Measurements from ENCODE around the gene LTB4R.

Gene LTB4R

DNA sequence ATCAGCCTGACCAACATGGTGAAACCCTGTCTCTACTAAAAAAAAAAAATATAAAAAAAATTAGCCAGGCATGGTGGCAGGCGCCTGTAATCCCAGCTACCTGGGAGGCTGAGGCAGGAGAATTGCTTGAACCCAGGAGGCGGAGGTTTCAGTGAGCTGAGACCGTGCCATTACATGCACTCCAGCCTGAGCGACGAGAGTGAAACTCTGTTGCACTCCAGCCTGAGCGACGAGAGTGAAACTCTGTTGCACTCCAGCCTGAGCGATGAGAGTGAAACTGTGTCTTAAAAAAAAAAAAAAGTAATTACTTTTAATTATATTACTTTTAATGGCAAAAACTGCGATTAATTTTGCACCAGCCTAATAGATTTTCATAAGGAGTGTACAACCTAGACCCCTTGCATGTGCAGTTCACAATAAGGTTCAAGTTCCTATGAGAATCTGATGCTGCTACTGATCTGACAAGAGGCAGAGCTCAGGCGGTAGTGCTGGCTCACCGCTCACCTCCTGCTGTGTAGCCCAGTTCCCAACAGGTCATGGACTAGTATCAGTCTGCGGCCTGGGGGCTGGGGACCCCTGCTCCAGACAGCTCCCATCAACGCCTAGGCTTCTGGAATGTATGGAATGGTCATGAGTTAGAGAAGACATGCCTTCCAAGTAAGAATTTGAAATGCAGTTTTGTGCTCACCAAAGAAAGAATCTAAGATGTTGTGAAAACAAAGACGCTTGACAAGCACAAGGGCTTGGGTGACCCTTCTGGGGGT lies 10.1 kb downstream of the LTB4R start:
- TF ChIP-seq RAD21 (IDR thresholded peaks at IDR 0.05; ENCODE audit: low read depth) (no peak), EGR1 (IDR thresholded peaks at IDR 0.05) (no peak)

DNA sequence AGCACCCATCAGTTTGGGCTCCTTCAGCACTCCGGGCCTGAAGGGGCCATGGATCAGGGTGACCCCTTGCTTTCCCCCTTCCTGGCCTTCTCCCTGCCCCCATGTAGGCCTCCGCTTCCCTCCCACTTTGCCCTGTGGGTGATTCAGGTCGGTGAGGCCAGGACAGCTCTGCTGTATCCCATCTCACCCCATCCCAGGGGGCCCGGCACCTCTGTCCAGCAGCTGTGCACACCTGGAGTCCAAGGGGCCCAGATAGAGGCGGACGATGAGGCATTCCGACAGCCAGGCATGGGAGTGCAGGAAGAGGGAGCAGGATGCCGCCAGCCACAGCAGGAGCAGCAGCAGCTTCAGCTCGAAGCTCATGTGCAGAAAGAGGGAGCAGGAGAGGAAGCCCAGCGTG lies 11.4 kb downstream of the LTB4R start:
- TF ChIP-seq, protein P1, sequence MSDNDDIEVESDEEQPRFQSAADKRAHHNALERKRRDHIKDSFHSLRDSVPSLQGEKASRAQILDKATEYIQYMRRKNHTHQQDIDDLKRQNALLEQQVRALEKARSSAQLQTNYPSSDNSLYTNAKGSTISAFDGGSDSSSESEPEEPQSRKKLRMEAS (IDR thresholded peaks at IDR 0.05): no peak
- TF ChIP-seq, protein P2, sequence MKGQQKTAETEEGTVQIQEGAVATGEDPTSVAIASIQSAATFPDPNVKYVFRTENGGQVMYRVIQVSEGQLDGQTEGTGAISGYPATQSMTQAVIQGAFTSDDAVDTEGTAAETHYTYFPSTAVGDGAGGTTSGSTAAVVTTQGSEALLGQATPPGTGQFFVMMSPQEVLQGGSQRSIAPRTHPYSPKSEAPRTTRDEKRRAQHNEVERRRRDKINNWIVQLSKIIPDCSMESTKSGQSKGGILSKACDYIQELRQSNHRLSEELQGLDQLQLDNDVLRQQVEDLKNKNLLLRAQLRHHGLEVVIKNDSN (IDR thresholded peaks at IDR 0.05): no peak
- no peak for TF ChIP-seq RAD21 (IDR thresholded peaks at IDR 0.05; ENCODE audit: low read depth)
- no peak for TF ChIP-seq EGR1 (IDR thresholded peaks at IDR 0.05)
- no peak for TF ChIP-seq EP300 (IDR thresholded peaks at IDR 0.05; ENCODE audit: borderline replicate concordance)
- no peak for TF ChIP-seq FOXM1 (IDR thresholded peaks at IDR 0.05; ENCODE audit: borderline replicate concordance, low read depth)
- TF ChIP-seq ZBTB7A (IDR thresholded peaks at IDR 0.05; ENCODE audit: low read depth): no peak
- TF ChIP-seq TEAD4 (IDR thresholded peaks at IDR 0.05): no peak
- no peak for TF ChIP-seq CEBPB (IDR thresholded peaks at IDR 0.05)
- TF ChIP-seq TCF12 (IDR thresholded peaks at IDR 0.05; ENCODE audit: low read depth): no peak
- TF ChIP-seq, protein P3, sequence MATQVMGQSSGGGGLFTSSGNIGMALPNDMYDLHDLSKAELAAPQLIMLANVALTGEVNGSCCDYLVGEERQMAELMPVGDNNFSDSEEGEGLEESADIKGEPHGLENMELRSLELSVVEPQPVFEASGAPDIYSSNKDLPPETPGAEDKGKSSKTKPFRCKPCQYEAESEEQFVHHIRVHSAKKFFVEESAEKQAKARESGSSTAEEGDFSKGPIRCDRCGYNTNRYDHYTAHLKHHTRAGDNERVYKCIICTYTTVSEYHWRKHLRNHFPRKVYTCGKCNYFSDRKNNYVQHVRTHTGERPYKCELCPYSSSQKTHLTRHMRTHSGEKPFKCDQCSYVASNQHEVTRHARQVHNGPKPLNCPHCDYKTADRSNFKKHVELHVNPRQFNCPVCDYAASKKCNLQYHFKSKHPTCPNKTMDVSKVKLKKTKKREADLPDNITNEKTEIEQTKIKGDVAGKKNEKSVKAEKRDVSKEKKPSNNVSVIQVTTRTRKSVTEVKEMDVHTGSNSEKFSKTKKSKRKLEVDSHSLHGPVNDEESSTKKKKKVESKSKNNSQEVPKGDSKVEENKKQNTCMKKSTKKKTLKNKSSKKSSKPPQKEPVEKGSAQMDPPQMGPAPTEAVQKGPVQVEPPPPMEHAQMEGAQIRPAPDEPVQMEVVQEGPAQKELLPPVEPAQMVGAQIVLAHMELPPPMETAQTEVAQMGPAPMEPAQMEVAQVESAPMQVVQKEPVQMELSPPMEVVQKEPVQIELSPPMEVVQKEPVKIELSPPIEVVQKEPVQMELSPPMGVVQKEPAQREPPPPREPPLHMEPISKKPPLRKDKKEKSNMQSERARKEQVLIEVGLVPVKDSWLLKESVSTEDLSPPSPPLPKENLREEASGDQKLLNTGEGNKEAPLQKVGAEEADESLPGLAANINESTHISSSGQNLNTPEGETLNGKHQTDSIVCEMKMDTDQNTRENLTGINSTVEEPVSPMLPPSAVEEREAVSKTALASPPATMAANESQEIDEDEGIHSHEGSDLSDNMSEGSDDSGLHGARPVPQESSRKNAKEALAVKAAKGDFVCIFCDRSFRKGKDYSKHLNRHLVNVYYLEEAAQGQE (IDR thresholded peaks at IDR 0.05; ENCODE audit: low read depth): no peak
- TF ChIP-seq CREB1 (IDR thresholded peaks at IDR 0.05; ENCODE audit: low read depth): no peak
- no peak for TF ChIP-seq YY1 (IDR thresholded peaks at IDR 0.05; ENCODE audit: low read depth)
- TF ChIP-seq NFIC (IDR thresholded peaks at IDR 0.05): no peak
- no peak for TF ChIP-seq TAF1 (IDR thresholded peaks at IDR 0.05; ENCODE audit: low read depth)

DNA sequence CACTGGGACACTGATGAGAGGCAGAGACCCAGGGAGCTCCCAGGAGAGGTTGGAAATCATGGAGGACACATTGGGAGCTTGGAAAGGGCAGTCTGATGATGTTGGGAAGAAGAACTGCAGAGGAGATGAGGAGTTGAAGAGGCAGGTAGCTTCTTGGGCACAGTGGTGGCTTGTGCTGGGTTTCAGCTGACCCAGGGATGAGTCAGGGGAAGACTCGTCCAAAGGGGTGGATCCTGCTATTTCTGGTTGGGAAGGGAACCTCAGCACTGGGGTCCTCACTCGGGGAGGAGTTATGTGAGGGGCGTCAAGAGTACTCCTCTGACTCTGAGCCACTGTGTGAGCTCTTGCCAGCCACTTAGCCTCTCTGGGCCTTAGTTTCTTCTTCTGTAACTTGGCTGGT lies 12.0 kb downstream of the LTB4R start:
- TF ChIP-seq CREB1 (IDR thresholded peaks at IDR 0.05; ENCODE audit: low read depth) (no peak), EGR1 (IDR thresholded peaks at IDR 0.05) (no peak), EP300 (IDR thresholded peaks at IDR 0.05; ENCODE audit: borderline replicate concordance) (no peak), FOXM1 (IDR thresholded peaks at IDR 0.05; ENCODE audit: borderline replicate concordance, low read depth) (no peak), TCF12 (IDR thresholded peaks at IDR 0.05; ENCODE audit: low read depth) (no peak), CEBPB (IDR thresholded peaks at IDR 0.05) (no peak), TEAD4 (IDR thresholded peaks at IDR 0.05) (no peak)
- TF ChIP-seq, protein P3 (IDR thresholded peaks at IDR 0.05; ENCODE audit: low read depth): no peak
- TF ChIP-seq, protein P2 (IDR thresholded peaks at IDR 0.05): no peak

DNA sequence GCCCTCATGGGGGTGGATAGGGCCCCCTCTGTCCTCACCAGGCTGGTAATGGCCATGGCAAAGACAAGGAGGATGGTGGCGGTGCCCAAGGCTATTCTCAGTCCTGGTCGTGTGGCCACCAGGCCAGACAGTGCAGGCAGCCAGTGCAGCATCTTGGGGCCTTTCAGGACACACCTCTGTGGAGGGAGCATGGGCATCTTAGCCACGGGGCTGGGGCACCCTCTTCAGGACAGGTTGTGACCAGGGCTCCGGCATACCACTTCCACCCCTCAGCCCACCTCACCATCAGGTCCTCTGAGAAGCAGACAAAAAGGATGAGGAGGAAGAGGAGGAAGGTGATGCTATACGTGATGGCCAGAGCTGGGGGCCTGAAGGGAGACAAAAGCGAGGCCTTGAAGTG lies 12.7 kb downstream of the LTB4R start:
- TF ChIP-seq RAD21 (IDR thresholded peaks at IDR 0.05; ENCODE audit: low read depth) (no peak), NFIC (IDR thresholded peaks at IDR 0.05) (no peak), CREB1 (IDR thresholded peaks at IDR 0.05; ENCODE audit: low read depth) (no peak), FOXM1 (IDR thresholded peaks at IDR 0.05; ENCODE audit: borderline replicate concordance, low read depth) (no peak), TCF12 (IDR thresholded peaks at IDR 0.05; ENCODE audit: low read depth) (no peak)
- TF ChIP-seq, protein P3 (IDR thresholded peaks at IDR 0.05; ENCODE audit: low read depth): no peak

DNA sequence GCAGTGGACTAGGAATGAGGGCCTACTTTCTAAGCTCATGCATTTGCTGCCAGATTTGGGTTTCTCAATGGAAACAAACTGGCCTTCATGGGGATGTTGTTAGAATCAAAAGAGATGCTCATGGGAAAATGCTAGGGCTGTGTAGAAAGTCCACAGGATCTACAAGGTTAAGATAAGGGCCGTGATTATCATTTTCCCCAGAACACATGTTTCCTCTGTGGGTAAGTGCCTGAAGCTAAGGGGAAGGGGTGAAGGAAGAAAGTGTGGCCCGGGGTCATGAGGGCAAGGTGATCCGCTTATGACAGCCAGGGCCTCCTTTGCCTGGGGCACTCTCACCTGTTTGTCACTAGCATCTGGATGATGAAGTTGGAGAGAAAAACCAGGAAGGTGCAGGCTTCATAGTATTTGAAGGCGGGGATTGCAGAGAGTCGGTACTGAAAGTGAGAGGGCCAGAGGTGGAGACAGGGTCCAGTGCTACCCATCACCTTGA lies 13.8 kb downstream of the LTB4R start:
- TF ChIP-seq, protein P3 (IDR thresholded peaks at IDR 0.05; ENCODE audit: low read depth): no peak
- TF ChIP-seq EGR1 (IDR thresholded peaks at IDR 0.05) (no peak), RAD21 (IDR thresholded peaks at IDR 0.05; ENCODE audit: low read depth) (no peak), TCF12 (IDR thresholded peaks at IDR 0.05; ENCODE audit: low read depth) (no peak), TEAD4 (IDR thresholded peaks at IDR 0.05) (no peak), ZBTB7A (IDR thresholded peaks at IDR 0.05; ENCODE audit: low read depth) (no peak), CEBPB (IDR thresholded peaks at IDR 0.05) (no peak), CREB1 (IDR thresholded peaks at IDR 0.05; ENCODE audit: low read depth) (no peak), NFIC (IDR thresholded peaks at IDR 0.05) (no peak), FOXM1 (IDR thresholded peaks at IDR 0.05; ENCODE audit: borderline replicate concordance, low read depth) (no peak), EP300 (IDR thresholded peaks at IDR 0.05; ENCODE audit: borderline replicate concordance) (no peak), TAF1 (IDR thresholded peaks at IDR 0.05; ENCODE audit: low read depth) (no peak), YY1 (IDR thresholded peaks at IDR 0.05; ENCODE audit: low read depth) (no peak)
- TF ChIP-seq, protein P1 (IDR thresholded peaks at IDR 0.05): no peak
- TF ChIP-seq, protein P2 (IDR thresholded peaks at IDR 0.05): no peak

All from Ishikawa (cell line).